Upper lobe of left lung (tissue), 6 donors: ENCODE results near the gene GEMIN5. TPM values are rescaled to one million over a fixed set of nuclear protein-coding genes. Genes with fewer than 3 reads are reported as not detected.
"Not testable (repeated sequence)": the region's sequence is repeated elsewhere in the genome, so short reads cannot be mapped to it uniquely, and the experiment has no call there.

ENCODE experiments used
- ATAC-seq, 2 donors: fragments of 200-7000 bp; cut with Tn5 transposase; one replicate each; pipeline ENCODE4 v1.9.1; 2022; ENCODE audit warnings: mild to moderate bottlenecking in 2 of 2, moderate library complexity in 2 of 2; ENCODE audit not compliant: low FRiP score in 2 of 2
- DNase-seq, 2 donors: peaks; one replicate each; pipeline ENCODE4 v3.0.0-alpha.2; 2019 to 2020
- H3K27ac ChIP-seq, 4 donors: fragments of 200-600 bp; sonication (generic); one replicate each; pipeline ENCODE4 v1.5.1; 2016 to 2019
- H3K27me3 ChIP-seq, 4 donors: fragments of 200-600 bp; sonication (generic); one replicate each; pipeline ENCODE4 v1.5.1; 2017 to 2019
- H3K36me3 ChIP-seq, 4 donors: fragments of 200-600 bp; sonication (generic); one replicate each; pipeline ENCODE4 v1.5.1; 2016 to 2019
- H3K4me1 ChIP-seq, 4 donors: fragments of 200-600 bp; sonication (generic); one replicate each; pipeline ENCODE4 v1.5.1; 2018 to 2019
- H3K4me3 ChIP-seq, 4 donors: fragments of 200-600 bp; sonication (generic); one replicate each; pipeline ENCODE4 v1.5.1; 2017 to 2019; ENCODE audit warnings: mild to moderate bottlenecking in 2 of 4, moderate library complexity in 1 of 4
- H3K9me3 ChIP-seq, 4 donors: fragments of 200-600 bp; sonication (generic); one replicate each; pipeline ENCODE4 v1.5.1; 2018 to 2019
- CTCF ChIP-seq, 6 experiments: fragments of 450-650 bp in 4 of 6; fragments of 200-600 bp in 2 of 6; sonication (generic) in 2 of 6; IDR thresholded peaks; one replicate each; pipeline ENCODE4 v1.5.1; 2016 to 2019; ENCODE audit warnings: antibody characterized with exemption in 6 of 6
- EP300 ChIP-seq, 4 donors: sonication (generic); formaldehyde crosslinking; IDR thresholded peaks; one replicate each; pipeline ENCODE4 v1.5.1; 2017; ENCODE audit warnings: antibody characterized with exemption in 4 of 4, control low read depth in 2 of 4
- POLR2A ChIP-seq, 4 donors: fragments of 450-650 bp; IDR thresholded peaks; one replicate each; pipeline ENCODE4 v1.5.1; 2016 to 2017; ENCODE audit warnings: antibody characterized with exemption in 4 of 4, mild to moderate bottlenecking in 2 of 4
- POLR2AphosphoS5 ChIP-seq, 2 donors: sonication (generic); formaldehyde crosslinking; IDR thresholded peaks; one replicate each; pipeline ENCODE4 v1.5.1; 2017; ENCODE audit warnings: antibody characterized with exemption in 2 of 2
- WGBS, 2 donors: methylation state at CpG; one replicate each; pipeline ENCODE4 v1.1.5; 2017 to 2018; 5-methylcytosine and 5-hydroxymethylcytosine counted together
- total RNA-seq, 6 donors: library from RNA; depleted of rRNA in 4 of 6; stranded (reverse); fragments of >200 nt in 4 of 6; gene quantifications; one replicate each; pipeline versions ENCODE4 v1.1.0 to v1.2.1, GENCODE V29; 2016 to 2021
- donor health status: DM: no; HTN: no; CAD: no; lungs with moderate emphysema.
- donor health status: DM: no; HTN: yes; CAD: no; lungs with severe emphysema.

GEMIN5 gene
- total RNA-seq, 6 donors from 2014 or later, result 6.5 to 15.6 (median 14.9) TPM

DNA sequence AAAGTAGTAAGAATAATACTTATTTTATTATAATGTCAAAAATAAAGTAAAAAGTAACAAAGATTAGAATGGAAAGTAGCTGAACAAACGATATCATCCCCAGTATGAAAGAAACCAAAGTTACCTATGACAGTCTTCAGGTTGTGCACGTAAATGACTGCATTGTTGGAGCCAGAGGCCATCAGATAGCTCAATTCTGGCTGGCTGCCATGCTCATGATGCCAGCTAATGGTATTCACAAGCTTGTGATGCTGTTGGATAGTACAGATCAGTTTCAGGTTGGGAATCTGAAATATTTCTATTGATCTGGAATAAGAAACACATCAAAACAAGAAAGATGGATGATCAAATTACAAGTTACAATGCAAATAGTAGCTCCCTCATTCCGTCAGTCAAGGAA, 21.1 kb downstream of the GEMIN5 start:
- ATAC-seq, result no peak
- TF ChIP-seq CTCF (IDR thresholded peaks at IDR 0.05) (no peak), POLR2A (IDR thresholded peaks at IDR 0.05) (no peak), POLR2AphosphoS5 (IDR thresholded peaks at IDR 0.05) (no peak), EP300 (IDR thresholded peaks at IDR 0.05) (no peak)
- Histone ChIP-seq H3K4me1 (no peaks in the 10 kb centered on the region), H3K27me3 (no peaks in the 10 kb centered on the region), H3K27ac (no peak overlapping the region), H3K36me3 (peaks cover 21 to 95% (median 32%) of the 10 kb centered on the region in 4 donors), H3K9me3 (no peaks in the 10 kb centered on the region), H3K4me3 (no peak overlapping the region)
- no peak for DNase-seq
- 88 to 94% methylated on average over 3 of the region's 3 CpGs for WGBS, 2 donors

- peaks cover 3 to 93% (median 34%) of the 10 kb centered on the region in 4 donors for H3K36me3 ChIP-seq
- ATAC-seq, H3K27me3 ChIP-seq, H3K9me3 ChIP-seq, H3K4me3 ChIP-seq, H3K4me1 ChIP-seq, DNase-seq, H3K27ac ChIP-seq: not testable (repeated sequence)
- 81 to 88% methylated on average over 7 of the region's 7 CpGs for WGBS, 2 donors
These were observed 32.4 kb downstream of the GEMIN5 start for GRCh38 chr5:154905601-154906000.

DNA sequence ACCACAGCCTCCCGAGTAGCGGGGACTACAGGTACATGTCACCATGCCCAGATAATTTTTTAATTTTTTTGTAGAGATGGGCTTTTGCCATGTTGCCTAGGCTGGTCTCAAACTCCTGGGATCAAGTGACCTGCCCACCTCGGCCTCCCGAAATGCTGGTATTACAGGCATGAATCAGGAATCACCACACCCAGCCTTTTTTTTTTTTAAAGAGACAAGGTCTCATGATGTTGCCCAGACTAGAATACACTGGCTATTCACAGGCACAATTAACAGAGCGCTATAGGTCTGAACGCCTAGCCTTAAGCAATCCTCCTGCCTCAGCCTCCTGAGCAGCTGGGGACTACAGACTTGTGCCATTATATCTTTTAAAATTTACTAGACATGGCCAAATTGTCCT, 36.1 kb downstream of the GEMIN5 start:
- H3K9me3 ChIP-seq, result no peaks in the 10 kb centered on the region
- no peaks in the 10 kb centered on the region for H3K27me3 ChIP-seq
- H3K4me3 ChIP-seq, result no peak overlapping the region
- TF ChIP-seq CTCF (IDR thresholded peaks at IDR 0.05), result no peak
- no peak for TF ChIP-seq POLR2AphosphoS5 (IDR thresholded peaks at IDR 0.05)
- TF ChIP-seq POLR2A (IDR thresholded peaks at IDR 0.05), result no peak
- TF ChIP-seq EP300 (IDR thresholded peaks at IDR 0.05), result no peak
- 87 to 98% methylated on average over 6 of the region's 6 CpGs for WGBS, 2 donors
- H3K4me1 ChIP-seq, result peaks cover 11 to 24% (median 18%) of the 10 kb centered on the region in 4 donors
- peaks cover 3 to 86% (median 40%) of the 10 kb centered on the region in 4 donors for H3K36me3 ChIP-seq
- no peak overlapping the region for H3K27ac ChIP-seq
- ATAC-seq (no peak), DNase-seq (no peak)

DNA sequence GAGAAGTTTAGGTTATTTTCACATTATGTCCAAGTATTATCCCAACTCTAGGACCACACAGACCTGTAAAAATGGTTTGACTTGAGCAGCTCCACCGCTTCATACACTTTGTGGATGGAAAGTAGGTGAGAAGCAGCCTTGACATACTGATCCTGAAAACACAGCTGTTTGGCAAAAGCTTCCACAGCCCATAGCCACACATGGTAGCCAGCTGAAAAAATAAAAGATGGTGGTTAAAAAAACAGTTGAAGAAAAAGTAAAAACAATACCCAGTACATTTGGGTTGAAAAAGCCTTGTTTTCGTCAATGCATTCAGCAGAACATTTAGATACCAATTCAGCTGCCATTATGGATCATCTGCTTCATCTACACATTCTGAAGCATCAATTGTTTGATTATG, 36.7 kb downstream of the GEMIN5 start:
- H3K4me3 ChIP-seq, result no peak overlapping the region
- TF ChIP-seq POLR2A (IDR thresholded peaks at IDR 0.05) (no peak), EP300 (IDR thresholded peaks at IDR 0.05) (no peak)
- WGBS, 2 donors, result 97 to 99% methylated on average over 2 of the region's 2 CpGs
- H3K27ac ChIP-seq, result peak overlapping the region in 2 of 4 donors; percentile 65 to 87
- no peak for DNase-seq
- peaks cover 11 to 24% (median 18%) of the 10 kb centered on the region in 4 donors for H3K4me1 ChIP-seq
- no peak for ATAC-seq
- H3K9me3 ChIP-seq, result no peaks in the 10 kb centered on the region
- no peaks in the 10 kb centered on the region for H3K27me3 ChIP-seq
- H3K36me3 ChIP-seq, result peaks cover 3 to 86% (median 39%) of the 10 kb centered on the region in 4 donors

GRCh38 chr5:154900066-154900465, 37.9 kb downstream of the GEMIN5 start:
- no peaks in the 10 kb centered on the region for H3K27me3 ChIP-seq
- TF ChIP-seq CTCF (IDR thresholded peaks at IDR 0.05), result no peak
- no peak for TF ChIP-seq POLR2AphosphoS5 (IDR thresholded peaks at IDR 0.05)
- no peak for TF ChIP-seq POLR2A (IDR thresholded peaks at IDR 0.05)
- TF ChIP-seq EP300 (IDR thresholded peaks at IDR 0.05), result no peak
- H3K4me1 ChIP-seq, result peaks cover 12 to 24% (median 21%) of the 10 kb centered on the region in 4 donors
- peak overlapping the region; percentile 65 to 87 (median 74) for H3K27ac ChIP-seq
- DNase-seq, result no peak
- no peak for ATAC-seq
- 76 to 80% methylated on average over 1 of the region's 1 CpG for WGBS, 2 donors
- H3K36me3 ChIP-seq, result peaks cover 3 to 87% (median 41%) of the 10 kb centered on the region in 4 donors
- no peak overlapping the region for H3K4me3 ChIP-seq
- no peaks in the 10 kb centered on the region for H3K9me3 ChIP-seq

DNA sequence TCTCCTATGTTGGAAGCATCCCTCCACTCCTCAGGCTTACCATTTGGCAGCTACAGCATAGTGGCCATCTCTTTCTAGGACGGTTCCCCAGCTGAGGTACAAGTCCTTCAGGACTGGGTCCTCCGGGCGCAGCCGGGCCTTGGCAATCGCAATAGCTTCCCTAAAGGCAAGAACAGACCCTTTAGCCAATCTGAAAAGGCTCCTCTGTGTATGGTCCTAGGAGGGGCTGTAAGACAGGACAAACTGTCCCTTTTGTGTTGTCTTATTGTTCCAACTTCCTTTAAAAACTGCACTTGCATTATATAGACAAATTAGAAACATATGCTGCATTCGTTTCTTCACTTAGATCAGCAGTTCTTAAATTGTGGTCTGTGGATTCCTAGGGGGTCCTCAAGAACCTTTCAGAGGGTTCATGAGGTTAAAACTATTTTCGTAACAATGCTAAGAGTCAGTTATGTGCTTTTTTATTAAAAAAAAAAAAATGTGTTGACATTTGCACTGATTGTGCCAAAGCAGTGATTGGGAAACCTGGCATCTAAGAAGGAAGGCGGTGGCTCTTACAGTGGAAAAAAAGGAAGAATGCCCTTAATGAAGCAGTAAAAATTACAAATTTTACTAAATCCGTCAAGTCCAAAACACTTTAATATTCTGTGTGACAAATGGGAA, 38.7 kb downstream of the GEMIN5 start:
- H3K4me1 ChIP-seq, result peaks cover 12 to 24% (median 21%) of the 10 kb centered on the region in 4 donors
- H3K4me3 ChIP-seq, result peak overlapping the region in 2 of 4 donors; percentile 29 to 34
- H3K27me3 ChIP-seq, result no peaks in the 10 kb centered on the region
- peaks cover 3 to 87% (median 41%) of the 10 kb centered on the region in 4 donors for H3K36me3 ChIP-seq
- TF ChIP-seq POLR2A (IDR thresholded peaks at IDR 0.05) (peak in 1 of 4 donors; percentile 47), EP300 (IDR thresholded peaks at IDR 0.05) (no peak), POLR2AphosphoS5 (IDR thresholded peaks at IDR 0.05) (peak in 1 of 2 donors; percentile 21)
- WGBS, 2 donors, result 54 to 58% methylated on average over 9 of the region's 9 CpGs
- H3K27ac ChIP-seq, result peak overlapping the region; percentile 65 to 87 (median 74)
- no peaks in the 10 kb centered on the region for H3K9me3 ChIP-seq
- ATAC-seq (peak; percentile 62 to 68), DNase-seq (peak; percentile 52 to 59)
